HG03045 (cell line): ENCODE measurements around the gene KCNMA1.

Source experiments
- ATAC-seq: cut with Tn5 transposase; IDR thresholded peaks from one replicate; pipeline ENCODE4 v1.9.1; 2021; ENCODE audit warnings: mild to moderate bottlenecking, moderate library complexity; ENCODE audit not compliant: unreplicated experiment

The KCNMA1 gene

GRCh38 chr10:77233466-77233865, 404.1 kb downstream of the KCNMA1 start:
- ATAC-seq: no peak

- no peak for ATAC-seq
Measured at GRCh38 chr10:77231884-77232610, 405.6 kb downstream of the KCNMA1 start.

GRCh38 chr10:77231375-77231774, 406.2 kb downstream of the KCNMA1 start:
- no peak for ATAC-seq

GRCh38 chr10:77230194-77230593, 407.4 kb downstream of the KCNMA1 start:
- ATAC-seq: no peak

GRCh38 chr10:77229704-77230103, 407.9 kb downstream of the KCNMA1 start:
- ATAC-seq: no peak

- no peak for ATAC-seq
Measured at GRCh38 chr10:77228559-77228958, 409.0 kb downstream of the KCNMA1 start.

GRCh38 chr10:77226853-77227565, 410.6 kb downstream of the KCNMA1 start:
- no peak for ATAC-seq

GRCh38 chr10:77226452-77226851, 411.2 kb downstream of the KCNMA1 start:
- ATAC-seq: no peak

- no peak for ATAC-seq
Measured at GRCh38 chr10:77226020-77226419, 411.6 kb downstream of the KCNMA1 start.

- no peak for ATAC-seq
Measured at GRCh38 chr10:77223526-77224460, 413.8 kb downstream of the KCNMA1 start.

GRCh38 chr10:77220150-77220549, 417.5 kb downstream of the KCNMA1 start:
- no peak for ATAC-seq

- ATAC-seq: no peak
Measured at GRCh38 chr10:77219046-77219445, 418.6 kb downstream of the KCNMA1 start.

GRCh38 chr10:77214799-77215198, 422.8 kb downstream of the KCNMA1 start:
- no peak for ATAC-seq

- ATAC-seq: no peak
Measured at GRCh38 chr10:77212632-77213031, 425.0 kb downstream of the KCNMA1 start.

GRCh38 chr10:77210645-77211044, 427.0 kb downstream of the KCNMA1 start:
- no peak for ATAC-seq

GRCh38 chr10:77208684-77209256, 428.8 kb downstream of the KCNMA1 start:
- ATAC-seq: no peak

- no peak for ATAC-seq
Measured at GRCh38 chr10:77207828-77208185, 429.8 kb downstream of the KCNMA1 start.

- ATAC-seq: no peak
Measured at GRCh38 chr10:77207182-77207827, 430.3 kb downstream of the KCNMA1 start.

GRCh38 chr10:77205135-77205534, 432.5 kb downstream of the KCNMA1 start:
- ATAC-seq: no peak

- no peak for ATAC-seq
Measured at GRCh38 chr10:77204171-77204570, 433.4 kb downstream of the KCNMA1 start.

- no peak for ATAC-seq
Measured at GRCh38 chr10:77202857-77203256, 434.8 kb downstream of the KCNMA1 start.
